GM23248 (cell line): ENCODE data around the gene ZNF267. TPM values are rescaled to one million over a fixed set of nuclear protein-coding genes. Genes with fewer than 3 reads are reported as not detected.

Experiments
- DNase-seq: peaks from one replicate; pipeline ENCODE4 v3.0.0-alpha.2; 2015
- H2AFZ ChIP-seq: fragments of 200-600 bp; sonication (generic); 2 replicates; pipeline ENCODE4 v1.6.1; 2016; ENCODE audit warnings: antibody characterized with exemption
- H3F3A ChIP-seq: fragments of 200-600 bp; sonication (generic); 2 replicates; pipeline ENCODE4 v1.6.1; 2016; ENCODE audit warnings: mild to moderate bottlenecking, antibody characterized with exemption, mixed run types; ENCODE audit not compliant: insufficient read depth
- H3K27ac ChIP-seq: fragments of 200-600 bp; sonication (generic); 2 replicates; pipeline ENCODE4 v1.5.1; 2016; ENCODE audit warnings: mild to moderate bottlenecking
- H3K27me3 ChIP-seq: fragments of 200-600 bp; sonication (generic); replicated peaks from 2 replicates; pipeline ENCODE4 v1.6.1; 2016; ENCODE audit warnings: mild to moderate bottlenecking; ENCODE audit not compliant: insufficient read depth
- H3K36me3 ChIP-seq: fragments of 200-600 bp; sonication (generic); 2 replicates; pipeline ENCODE4 v1.6.1; 2016; ENCODE audit warnings: low read depth, mild to moderate bottlenecking
- H3K4me1 ChIP-seq: fragments of 200-600 bp; sonication (generic); 2 replicates; pipeline ENCODE4 v1.6.1; 2016; ENCODE audit warnings: mild to moderate bottlenecking; ENCODE audit not compliant: insufficient read depth
- H3K4me2 ChIP-seq: fragments of 200-600 bp; sonication (generic); one replicate; pipeline ENCODE4 v1.6.1; 2016; ENCODE audit warnings: mild to moderate bottlenecking; ENCODE audit not compliant: unreplicated experiment
- H3K4me3 ChIP-seq: fragments of 200-600 bp; sonication (generic); 2 replicates; pipeline ENCODE4 v1.5.1; 2016; ENCODE audit warnings: mild to moderate bottlenecking
- H3K79me2 ChIP-seq: fragments of 200-600 bp; sonication (generic); 2 replicates; pipeline ENCODE4 v1.6.1; 2016; ENCODE audit warnings: mild to moderate bottlenecking; ENCODE audit not compliant: insufficient read depth
- H3K9ac ChIP-seq: fragments of 200-600 bp; sonication (generic); 2 replicates; pipeline ENCODE4 v1.6.1; 2016; ENCODE audit warnings: mild to moderate bottlenecking
- H3K9me2 ChIP-seq: fragments of 200-600 bp; sonication (generic); 2 replicates; pipeline ENCODE4 v1.6.1; 2016; ENCODE audit warnings: mixed run types, mild to moderate bottlenecking, moderate library complexity; ENCODE audit not compliant: insufficient read depth
- H3K9me3 ChIP-seq: fragments of 200-600 bp; sonication (generic); one replicate; pipeline ENCODE4 v1.6.1; 2017; ENCODE audit warnings: low read depth
- H4K20me1 ChIP-seq: fragments of 200-600 bp; sonication (generic); 2 replicates; pipeline ENCODE4 v1.6.0; 2016; ENCODE audit not compliant: insufficient read depth
- EZH2 ChIP-seq: fragments of 200-600 bp; sonication (generic); IDR thresholded peaks from 2 replicates; pipeline ENCODE4 v1.6.1; 2018; ENCODE audit warnings: antibody characterized with exemption, mild to moderate bottlenecking; ENCODE audit not compliant: insufficient read depth, poor library complexity, severe bottlenecking
- EZH2phosphoT487 ChIP-seq: fragments of 200-600 bp; sonication (generic); IDR thresholded peaks from 2 replicates; pipeline ENCODE4 v1.6.1; 2018; ENCODE audit warnings: antibody characterized with exemption, moderate library complexity, mild to moderate bottlenecking, low read depth; ENCODE audit not compliant: insufficient read depth
- WGBS, 2 experiments: methylation state at CpG; one replicate each; pipeline ENCODE4 v1.1.6; 2015 to 2017; ENCODE audit warnings: low lambda C conversion rate in 2 of 2, low coverage in 1 of 2; ENCODE audit errors: missing lambda C conversion rate in 2 of 2; 5-methylcytosine and 5-hydroxymethylcytosine counted together
- in situ Hi-C: fragments of 300-500 bp; cut with MboI; formaldehyde crosslinking; loops from 2 replicates; pipeline ENCODE4 v1.15.0; 2020
- polyA plus RNA-seq: library from polyadenylated mRNA; unstranded; fragments of >200 nt; fragmentation: Nextera tagmentation; extraction: Ambion mirVana; gene quantifications from 2 replicates; pipeline ENCODE4 v1.2.1, GENCODE V29; 2016
- total RNA-seq: library from RNA; depleted of rRNA; stranded (reverse); fragments of >200 nt; shearing (Covaris generic); gene quantifications from 2 replicates; pipeline ENCODE4 v1.2.3, GENCODE V29; 2014

Gene ZNF267
- total and polyA plus RNA-seq, 2 experiments from 2014 or later, result 3.5 to 6.6 TPM

- peaks cover 38% of the 10 kb centered on the region for H3F3A ChIP-seq
- in situ Hi-C loops, result no loop called here
- no peak overlapping the region for H3K4me2 ChIP-seq
- TF ChIP-seq EZH2phosphoT487, result no peak
- no peak for TF ChIP-seq EZH2
- H3K9me3 ChIP-seq, result no peaks in the 10 kb centered on the region
- H3K9ac ChIP-seq, result no peak overlapping the region
- H4K20me1 ChIP-seq, result no peaks in the 10 kb centered on the region
- 87% methylated on average over 6 of the region's 6 CpGs for WGBS, 2 experiments
- peaks cover 36% of the 10 kb centered on the region for H3K79me2 ChIP-seq
- no peaks in the 10 kb centered on the region for H3K9me2 ChIP-seq
- H3K36me3 ChIP-seq, result no peaks in the 10 kb centered on the region
- no peak overlapping the region for H2AFZ ChIP-seq
- peaks cover 38% of the 10 kb centered on the region for H3K4me1 ChIP-seq
- no peak overlapping the region for H3K27ac ChIP-seq
- no peak for DNase-seq
- no peak overlapping the region for H3K4me3 ChIP-seq
- no peaks in the 10 kb centered on the region for H3K27me3 ChIP-seq
Measured at GRCh38 chr16:31872201-31872600, 1.4 kb upstream of the ZNF267 start.

- H3K27me3 ChIP-seq, result no peaks in the 10 kb centered on the region
- in situ Hi-C loops, result loop anchor here (25.0 kb wide), 1 partner anchor 912 kb away; the partner anchor contains the start of gene SETD1A
- H2AFZ ChIP-seq, result peak overlapping the region; percentile 88
- peak overlapping the region; percentile 94 for H3K4me3 ChIP-seq
- no peaks in the 10 kb centered on the region for H3K9me3 ChIP-seq
- 2% methylated on average over 14 of the region's 14 CpGs for WGBS, 2 experiments
- TF ChIP-seq EZH2phosphoT487, result no peak
- no peak for TF ChIP-seq EZH2
- no peaks in the 10 kb centered on the region for H3K36me3 ChIP-seq
- peaks cover 49% of the 10 kb centered on the region for H3F3A ChIP-seq
- H4K20me1 ChIP-seq, result no peaks in the 10 kb centered on the region
- H3K4me1 ChIP-seq, result peaks cover 39% of the 10 kb centered on the region
- DNase-seq, result peak; percentile 69
- H3K79me2 ChIP-seq, result peaks cover 56% of the 10 kb centered on the region
- H3K9ac ChIP-seq, result peak overlapping the region; percentile 98
- peak overlapping the region; percentile 94 for H3K4me2 ChIP-seq
- no peaks in the 10 kb centered on the region for H3K9me2 ChIP-seq
- H3K27ac ChIP-seq, result peak overlapping the region; percentile 94
Measured at GRCh38 chr16:31874366-31875111, 932 bp downstream of the ZNF267 start.

GRCh38 chr16:31875112-31875803, 1.7 kb downstream of the ZNF267 start:
- Histone ChIP-seq H3K9me2 (no peaks in the 10 kb centered on the region), H3K79me2 (peaks cover 63% of the 10 kb centered on the region), H3K9ac (peak overlapping the region; percentile 98), H3K9me3 (no peaks in the 10 kb centered on the region), H3K4me2 (peak overlapping the region; percentile 94), H3F3A (peaks cover 47% of the 10 kb centered on the region), H3K27ac (peak overlapping the region; percentile 94), H4K20me1 (no peaks in the 10 kb centered on the region), H3K36me3 (no peaks in the 10 kb centered on the region), H3K4me3 (peak overlapping the region; percentile 94), H3K4me1 (peaks cover 34% of the 10 kb centered on the region), H3K27me3 (no peaks in the 10 kb centered on the region), H2AFZ (no peak overlapping the region)
- DNase-seq, result peak; percentile 83
- 52 to 60% methylated on average over 5 of the region's 5 CpGs for WGBS, 2 experiments
- in situ Hi-C loops, result loop anchor here (25.0 kb wide), 1 partner anchor 913 kb away; the partner anchor contains the start of gene SETD1A
- TF ChIP-seq EZH2phosphoT487 (no peak), EZH2 (no peak)

- Histone ChIP-seq H3K36me3 (no peaks in the 10 kb centered on the region), H3K79me2 (peaks cover 71% of the 10 kb centered on the region), H3K4me1 (peaks cover 41% of the 10 kb centered on the region), H2AFZ (no peak overlapping the region), H3K4me2 (peak overlapping the region; percentile 94), H3K9ac (peak overlapping the region; percentile 98; the same call in 1 of the 2 replicates), H4K20me1 (no peaks in the 10 kb centered on the region), H3K4me3 (0 out of 2 replicates have a peak overlapping the region, but pooled peaks have one; percentile 94), H3F3A (peaks cover 47% of the 10 kb centered on the region), H3K9me3 (no peaks in the 10 kb centered on the region), H3K27ac (peak overlapping the region; percentile 94), H3K9me2 (no peaks in the 10 kb centered on the region), H3K27me3 (no peaks in the 10 kb centered on the region)
- peak; percentile 7 for DNase-seq
- WGBS, 2 experiments, result 79 to 81% methylated on average over 4 of the region's 4 CpGs
- in situ Hi-C loops, result loop anchor here (25.0 kb wide), 1 partner anchor 914 kb away; the partner anchor contains the start of gene SETD1A
- TF ChIP-seq EZH2 (no peak), EZH2phosphoT487 (no peak)
Measured at GRCh38 chr16:31875928-31876547, 2.4 kb downstream of the ZNF267 start.
